ENCODE data around the gene SFXN5. TPM values are rescaled to one million over a fixed set of nuclear protein-coding genes. Genes with fewer than 3 reads are reported as not detected.

Gene SFXN5
- total RNA-seq, 1 experiment from 2014 or later: 6.0 TPM

- Mint-ChIP-seq H3K9me3 (ENCODE audit: unreplicated experiment) (no peaks in the 10 kb centered on the region), H3K36me3 (ENCODE audit: insufficient read depth, unreplicated experiment) (peaks cover 6% of the 10 kb centered on the region), H3K4me3 (ENCODE audit: unreplicated experiment) (no peak overlapping the region), H3K27me3 (ENCODE audit: insufficient read depth, unreplicated experiment) (no peaks in the 10 kb centered on the region), H3K4me1 (ENCODE audit: insufficient read depth, unreplicated experiment) (peaks cover 9% of the 10 kb centered on the region), H3K27ac (ENCODE audit: low read depth, unreplicated experiment) (no peak overlapping the region)
- ChIA-PET CTCF (interaction anchor here (0.6 to 3.0 kb wide), 7 partner anchors 8 to 179 kb away, joined by 3 to 13 read pairs (median 4); no protein-coding TSS in a partner anchor), POLR2A (no interaction called here)
- no TSS peak for BruUV-seq (replicated peaks)
- TF ChIP-seq CTCF (IDR thresholded peaks at IDR 0.05; ENCODE audit: unreplicated experiment): no peak
- intact Hi-C loops (cut with micrococcal nuclease): no loop called here
- DNase-seq (ENCODE audit: unreplicated experiment): no peak
Measured at GRCh38 chr2:72985136-72985535, 86.4 kb downstream of the SFXN5 start.

DNA sequence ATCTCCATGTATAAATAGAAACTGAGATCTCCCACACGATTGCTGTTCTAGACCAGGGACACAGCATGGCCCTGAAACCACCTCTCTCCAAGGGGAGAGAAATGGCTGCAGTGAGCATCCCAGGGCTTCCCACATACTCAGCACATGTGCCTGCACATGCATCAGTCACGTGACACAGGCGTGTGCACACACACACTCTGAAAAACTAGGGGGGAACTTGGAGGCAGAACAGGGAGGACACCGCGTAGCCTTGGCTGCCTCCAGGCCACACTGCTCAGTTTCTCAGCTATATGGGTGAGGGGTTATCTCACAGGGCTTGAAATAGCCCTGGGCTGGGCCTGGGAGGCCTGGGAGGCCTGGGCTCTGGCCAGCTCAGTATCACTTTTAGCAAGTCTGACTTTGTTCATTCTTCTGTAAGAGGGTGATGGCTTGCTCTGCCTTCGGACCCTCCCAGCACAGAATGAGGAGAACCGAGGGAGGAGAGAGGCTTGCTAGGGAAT, 87.3 kb downstream of the SFXN5 start:
- Mint-ChIP-seq H3K9me3 (ENCODE audit: unreplicated experiment) (no peaks in the 10 kb centered on the region), H3K27me3 (ENCODE audit: insufficient read depth, unreplicated experiment) (no peaks in the 10 kb centered on the region), H3K27ac (ENCODE audit: low read depth, unreplicated experiment) (no peak overlapping the region), H3K36me3 (ENCODE audit: insufficient read depth, unreplicated experiment) (peaks cover 6% of the 10 kb centered on the region), H3K4me3 (ENCODE audit: unreplicated experiment) (no peak overlapping the region), H3K4me1 (ENCODE audit: insufficient read depth, unreplicated experiment) (peaks cover 9% of the 10 kb centered on the region)
- no peak for DNase-seq (ENCODE audit: unreplicated experiment)
- BruUV-seq (replicated peaks): no TSS peak
- intact Hi-C loops (cut with micrococcal nuclease): no loop called here
- ChIA-PET CTCF (interaction anchor here (0.9 to 3.0 kb wide), 6 partner anchors 9 to 180 kb away, joined by 3 to 13 read pairs (median 6); no protein-coding TSS in a partner anchor), POLR2A (no interaction called here)
- TF ChIP-seq CTCF (IDR thresholded peaks at IDR 0.05; ENCODE audit: unreplicated experiment): no peak

DNA sequence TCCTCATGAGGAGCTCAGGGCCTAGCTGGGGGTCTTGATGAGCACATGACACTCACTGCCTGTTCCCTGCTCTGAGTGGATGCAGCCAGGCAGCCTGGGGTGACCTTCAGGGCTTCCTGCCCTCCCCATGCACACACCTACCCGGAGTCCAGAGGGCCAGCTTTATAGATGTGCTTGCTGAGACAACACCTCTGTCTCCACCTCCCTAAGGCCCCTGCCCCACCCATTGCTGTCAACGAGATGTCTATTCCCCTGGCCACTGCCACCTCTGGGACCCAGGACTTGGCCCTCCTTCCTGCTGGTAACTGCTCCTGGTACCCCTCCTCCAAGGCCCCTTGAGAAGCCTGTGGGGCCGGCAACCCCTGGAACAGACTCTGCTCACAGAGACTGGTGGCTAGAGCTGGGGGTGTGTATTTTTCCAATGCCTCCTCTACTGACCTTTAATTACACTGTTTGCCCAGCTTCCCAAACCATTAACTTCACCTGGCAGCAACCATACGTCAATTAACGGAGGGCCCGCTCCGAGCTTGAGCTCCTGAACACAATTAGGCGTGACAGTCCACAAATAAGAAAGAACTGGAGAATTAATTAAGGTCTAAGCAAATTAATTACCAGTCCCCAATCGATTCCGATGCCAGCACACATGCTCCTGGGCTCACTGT, 87.9 kb downstream of the SFXN5 start:
- TF ChIP-seq CTCF (IDR thresholded peaks at IDR 0.05; ENCODE audit: unreplicated experiment): no peak
- CTCF ChIA-PET: interaction anchor here (1.1 to 3.0 kb wide), 5 partner anchors 8 to 180 kb away, joined by 3 to 13 read pairs (median 4); no protein-coding TSS in a partner anchor
- Mint-ChIP-seq H3K27me3 (ENCODE audit: insufficient read depth, unreplicated experiment) (no peaks in the 10 kb centered on the region), H3K36me3 (ENCODE audit: insufficient read depth, unreplicated experiment) (peaks cover 6% of the 10 kb centered on the region), H3K4me1 (ENCODE audit: insufficient read depth, unreplicated experiment) (peaks cover 9% of the 10 kb centered on the region), H3K4me3 (ENCODE audit: unreplicated experiment) (no peak overlapping the region), H3K9me3 (ENCODE audit: unreplicated experiment) (no peaks in the 10 kb centered on the region), H3K27ac (ENCODE audit: low read depth, unreplicated experiment) (no peak overlapping the region)
- POLR2A ChIA-PET: no interaction called here
- no TSS peak for BruUV-seq (replicated peaks)
- intact Hi-C loops (cut with micrococcal nuclease): no loop called here
- no peak for DNase-seq (ENCODE audit: unreplicated experiment)

GRCh38 chr2:72982781-72983499, 88.6 kb downstream of the SFXN5 start:
- H3K27me3 Mint-ChIP-seq (ENCODE audit: insufficient read depth, unreplicated experiment): no peaks in the 10 kb centered on the region
- H3K4me1 Mint-ChIP-seq (ENCODE audit: insufficient read depth, unreplicated experiment): peaks cover 9% of the 10 kb centered on the region
- H3K4me3 Mint-ChIP-seq (ENCODE audit: unreplicated experiment): no peak overlapping the region
- no peak overlapping the region for H3K27ac Mint-ChIP-seq (ENCODE audit: low read depth, unreplicated experiment)
- TF ChIP-seq CTCF (IDR thresholded peaks at IDR 0.05; ENCODE audit: unreplicated experiment): no peak
- peaks cover 6% of the 10 kb centered on the region for H3K36me3 Mint-ChIP-seq (ENCODE audit: insufficient read depth, unreplicated experiment)
- intact Hi-C loops (cut with micrococcal nuclease): no loop called here
- CTCF ChIA-PET: interaction anchor here (0.6 to 3.0 kb wide), 7 partner anchors 9 to 470 kb away, joined by 3 to 13 read pairs (median 5); no protein-coding TSS in a partner anchor
- BruUV-seq (replicated peaks): no TSS peak
- H3K9me3 Mint-ChIP-seq (ENCODE audit: unreplicated experiment): no peaks in the 10 kb centered on the region
- POLR2A ChIA-PET: no interaction called here
- DNase-seq (ENCODE audit: unreplicated experiment): no peak

All from MCF 10A (cell line).